Germinal center (tissue), 1 donor: Measurements from ENCODE around the gene CCDC17.

Source experiments
- DNase-seq: peaks from one replicate; pipeline ENCODE4 v3.0.0; 2012; ENCODE audit warnings: mixed read lengths, low spot score

The CCDC17 gene

DNA sequence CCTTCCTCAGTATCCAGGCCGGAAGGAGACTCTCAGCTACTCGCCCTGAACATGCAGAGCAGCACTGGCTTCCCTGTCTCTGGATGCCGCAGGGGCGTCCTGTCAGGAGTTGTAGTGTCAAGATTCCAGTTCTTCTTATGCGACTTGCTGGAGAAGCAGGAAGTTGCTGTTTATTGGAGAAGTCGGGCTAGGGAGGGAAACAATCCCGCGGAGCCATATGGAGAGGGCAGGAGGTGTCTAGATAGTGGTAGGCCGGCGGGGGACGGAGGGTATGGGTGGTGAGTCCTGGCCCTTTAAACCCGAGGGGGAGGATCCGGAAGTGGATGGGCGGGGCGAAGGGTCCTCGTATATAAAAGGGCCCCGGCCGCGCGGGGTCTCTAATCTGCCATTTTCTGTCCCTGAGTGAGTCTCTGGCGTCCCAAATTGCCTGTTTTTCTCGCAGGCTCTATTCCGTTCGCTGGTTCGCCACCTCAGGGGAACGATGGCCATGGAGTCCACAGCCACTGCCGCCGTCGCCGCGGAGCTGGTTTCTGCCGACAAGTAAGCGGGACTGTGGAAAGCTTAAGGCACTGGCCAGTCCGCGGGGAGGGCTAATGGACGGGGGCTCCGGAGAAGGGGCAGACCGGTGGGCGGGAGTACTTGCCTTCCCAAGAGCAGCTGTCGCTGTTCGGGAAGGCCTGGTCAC is 40.0 kb downstream of the CCDC17 start, which contains the start of gene NASP:
Gene NASP, plus strand, starts transcription at position 376 of the 685 bp plus-strand sequence. Its CDS starts 106 bp downstream, at position 482.
- DNase-seq = peak; percentile 90

DNA sequence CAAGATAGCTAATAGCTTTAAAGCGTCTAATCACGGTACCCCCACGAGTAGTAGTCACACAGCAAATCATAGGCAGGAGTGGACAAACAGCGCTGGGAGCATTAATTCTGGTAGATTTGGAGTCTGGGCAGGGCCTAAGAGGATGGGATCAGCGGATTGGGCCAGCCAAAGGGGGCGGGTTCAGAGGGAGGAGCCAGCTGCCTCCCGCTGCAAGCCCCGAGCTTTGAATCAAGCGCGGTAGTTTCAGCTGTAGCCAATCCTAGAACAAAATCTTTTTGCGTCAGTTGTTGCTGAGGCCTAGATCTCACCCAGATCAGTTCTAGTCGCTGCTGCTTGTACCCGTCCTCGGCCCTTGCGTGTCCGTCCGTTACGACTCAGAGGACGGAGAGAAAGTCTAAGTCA is 40.6 kb downstream of the CCDC17 start:
- DNase-seq = peak; percentile 99

DNA sequence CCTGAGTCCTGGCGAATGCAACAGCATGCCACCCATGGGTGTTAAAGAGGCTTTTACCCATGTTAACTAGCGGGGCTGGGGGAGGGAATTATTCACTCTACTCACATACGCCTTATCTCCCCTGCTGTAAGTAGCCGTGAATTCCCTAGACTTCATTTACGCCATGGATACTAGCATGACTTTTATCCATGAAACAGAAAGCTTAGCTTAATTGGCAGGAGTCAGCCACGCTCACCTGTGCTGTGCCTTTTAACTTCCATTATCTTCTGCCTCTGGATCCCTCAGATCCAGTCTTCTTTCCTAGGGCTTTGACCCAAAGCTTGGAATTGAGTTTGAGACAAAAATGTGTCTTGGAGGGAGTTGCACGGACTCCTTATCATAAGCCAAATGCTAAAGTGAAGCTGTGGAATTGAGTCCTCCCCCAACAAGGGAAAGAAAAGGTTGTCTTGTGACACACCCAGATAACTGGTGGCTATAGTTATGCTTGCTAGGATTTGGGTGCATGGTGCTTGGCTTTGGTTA is 49.7 kb downstream of the CCDC17 start:
- no peak for DNase-seq

DNA sequence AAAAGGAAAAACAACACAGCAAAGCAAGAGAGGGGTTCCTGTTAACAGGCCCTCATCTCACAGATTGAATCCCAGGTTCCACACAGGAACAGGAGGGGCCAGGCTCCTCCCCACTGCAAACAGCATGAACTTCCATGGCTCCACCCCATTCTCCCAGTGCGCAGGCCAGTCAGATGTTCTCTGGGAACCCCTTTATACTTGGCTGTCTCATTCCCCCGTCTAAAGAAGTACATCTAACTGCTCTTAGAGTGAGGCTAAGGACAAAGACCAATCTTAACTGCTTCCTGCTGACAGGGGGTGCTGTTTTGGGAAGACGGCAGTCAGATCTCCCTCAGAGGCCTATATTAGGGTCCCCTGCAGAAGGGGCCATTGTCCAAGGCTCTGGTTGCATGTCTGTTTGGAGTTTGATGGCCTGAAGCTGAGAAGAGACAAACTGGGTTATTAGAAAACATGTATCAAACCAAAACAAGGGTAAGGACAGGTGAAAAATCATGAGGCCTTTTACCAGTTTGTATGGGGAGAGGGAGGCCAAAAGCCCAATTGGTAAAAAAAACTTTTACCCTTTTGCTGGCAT is 50.5 kb downstream of the CCDC17 start:
- no peak for DNase-seq

DNA sequence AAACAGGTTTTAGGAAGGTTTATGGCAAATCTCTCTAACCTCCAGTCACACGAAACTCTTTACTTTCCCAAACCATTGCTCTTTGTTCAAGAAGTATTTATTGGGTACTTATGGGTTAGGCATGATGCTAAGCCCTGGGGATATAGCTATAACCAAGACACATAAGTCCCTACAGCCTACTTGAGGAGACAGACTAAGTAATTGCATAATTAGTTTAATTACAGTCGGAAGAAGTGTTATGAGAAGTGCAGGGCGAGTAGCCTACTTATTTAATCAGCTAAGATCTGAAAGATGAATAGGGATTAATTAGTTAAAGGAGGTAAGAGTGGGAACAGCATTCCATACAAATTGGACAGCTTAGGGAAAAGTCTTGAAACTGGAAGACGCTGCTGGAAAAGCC is 53.2 kb downstream of the CCDC17 start:
- DNase-seq = no peak
